ENCODE measurements around the gene ZC3H12A.
A peak's percentile ranks its signal among the peaks of the same experiment; 100 is the strongest.

The ZC3H12A gene

GRCh38 chr1:37474046-37474696 is at the start of gene ZC3H12A:
Gene ZC3H12A, plus strand, starts transcription at chr1:37474580. Its CDS starts 917 bp downstream, at chr1:37475497.
- DNase-seq (ENCODE audit: extremely low read depth, low read depth) = peak; percentile 74
- TF ChIP-seq, protein P1, sequence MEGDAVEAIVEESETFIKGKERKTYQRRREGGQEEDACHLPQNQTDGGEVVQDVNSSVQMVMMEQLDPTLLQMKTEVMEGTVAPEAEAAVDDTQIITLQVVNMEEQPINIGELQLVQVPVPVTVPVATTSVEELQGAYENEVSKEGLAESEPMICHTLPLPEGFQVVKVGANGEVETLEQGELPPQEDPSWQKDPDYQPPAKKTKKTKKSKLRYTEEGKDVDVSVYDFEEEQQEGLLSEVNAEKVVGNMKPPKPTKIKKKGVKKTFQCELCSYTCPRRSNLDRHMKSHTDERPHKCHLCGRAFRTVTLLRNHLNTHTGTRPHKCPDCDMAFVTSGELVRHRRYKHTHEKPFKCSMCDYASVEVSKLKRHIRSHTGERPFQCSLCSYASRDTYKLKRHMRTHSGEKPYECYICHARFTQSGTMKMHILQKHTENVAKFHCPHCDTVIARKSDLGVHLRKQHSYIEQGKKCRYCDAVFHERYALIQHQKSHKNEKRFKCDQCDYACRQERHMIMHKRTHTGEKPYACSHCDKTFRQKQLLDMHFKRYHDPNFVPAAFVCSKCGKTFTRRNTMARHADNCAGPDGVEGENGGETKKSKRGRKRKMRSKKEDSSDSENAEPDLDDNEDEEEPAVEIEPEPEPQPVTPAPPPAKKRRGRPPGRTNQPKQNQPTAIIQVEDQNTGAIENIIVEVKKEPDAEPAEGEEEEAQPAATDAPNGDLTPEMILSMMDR (IDR thresholded peaks at IDR 0.05; ENCODE audit: low read depth, low read length) = no peak

DNA sequence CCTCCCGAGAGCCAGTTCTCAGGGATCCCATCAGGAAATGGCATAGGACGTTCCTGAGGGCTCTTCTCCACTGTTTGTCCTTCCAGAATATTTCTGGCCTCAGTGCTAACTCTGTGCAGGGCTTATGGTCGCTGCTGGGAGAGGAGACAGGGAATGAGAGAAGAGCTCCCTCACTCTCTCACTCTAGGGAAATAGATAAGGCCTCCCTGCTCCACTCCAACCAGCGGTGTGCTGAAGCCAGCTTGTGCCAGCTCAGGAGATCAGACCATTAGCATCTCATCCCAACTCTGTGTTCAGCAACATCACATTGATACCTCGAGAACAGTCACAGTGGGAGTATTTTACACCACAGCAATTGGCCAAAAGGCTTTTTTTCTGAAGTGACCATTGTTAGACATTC is 49.2 kb upstream of the ZC3H12A start:
- DNase-seq (ENCODE audit: extremely low read depth, low read depth) = no peak
- TF ChIP-seq, protein P1 (IDR thresholded peaks at IDR 0.05; ENCODE audit: low read depth, low read length) = no peak

GRCh38 chr1:37429029-37429428 is 45.4 kb upstream of the ZC3H12A start:
- DNase-seq (ENCODE audit: extremely low read depth, low read depth) = no peak

GRCh38 chr1:37430103-37430985 is 44.0 kb upstream of the ZC3H12A start:
- TF ChIP-seq, protein P1 (IDR thresholded peaks at IDR 0.05; ENCODE audit: low read depth, low read length) = no peak
- DNase-seq (ENCODE audit: extremely low read depth, low read depth) = no peak

More at GRCh38 chr1:37429029-37429428, 45.4 kb upstream of the ZC3H12A start:
- TF ChIP-seq, protein P1 (IDR thresholded peaks at IDR 0.05; ENCODE audit: low read depth, low read length) = no peak

GRCh38 chr1:37432716-37433115 is 41.7 kb upstream of the ZC3H12A start:
- TF ChIP-seq, protein P1 (IDR thresholded peaks at IDR 0.05; ENCODE audit: low read depth, low read length) = no peak
- no peak for DNase-seq (ENCODE audit: extremely low read depth, low read depth)

GRCh38 chr1:37433171-37433570 is 41.2 kb upstream of the ZC3H12A start:
- TF ChIP-seq, protein P1 (IDR thresholded peaks at IDR 0.05; ENCODE audit: low read depth, low read length) = no peak
- DNase-seq (ENCODE audit: extremely low read depth, low read depth) = no peak
